ENCODE measurements around the gene GATA1.

GRCh38 chrX:48802905-48803200 lies 16.5 kb downstream of the GATA1 start:
- no peak for TF ChIP-seq EZH2 (IDR thresholded peaks at IDR 0.05; ENCODE audit: borderline replicate concordance, low read length)
- no peak for TF ChIP-seq CTCF (IDR thresholded peaks at IDR 0.05; ENCODE audit: low read length)
